HL-60 (cell line): Measurements from ENCODE around the gene CYP27A1.

Experiments used
- POLR2AphosphoS5 ChIP-seq: IDR thresholded peaks from 2 replicates; pipeline ENCODE4 v1.6.1; 2012; ENCODE audit warnings: low read depth
- TF ChIP-seq, protein P1 (sequence below): IDR thresholded peaks from one replicate; pipeline ENCODE4 v1.5.1; 2011; ENCODE audit warnings: low read length, control low read depth, inconsistent platforms; ENCODE audit not compliant: insufficient read depth

DNA sequence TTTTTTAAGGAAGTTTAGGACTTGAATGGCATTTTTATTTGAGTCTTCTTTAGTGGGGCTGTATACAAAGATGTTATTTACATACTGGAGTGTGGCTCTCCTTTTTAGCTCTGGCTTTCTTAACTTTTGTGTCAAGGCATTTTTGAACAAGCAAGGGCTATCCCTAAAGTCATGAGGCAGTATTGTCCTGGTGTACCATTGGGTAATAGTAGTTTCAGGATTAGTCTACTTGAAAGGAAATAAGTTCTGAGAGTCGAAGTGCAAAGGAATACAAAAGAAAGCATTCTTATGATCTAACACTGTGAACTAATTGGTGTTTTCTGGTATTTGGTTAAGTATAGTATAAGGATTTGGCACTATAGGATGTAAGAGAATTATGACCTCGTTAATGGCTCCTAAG lies 1.9 kb upstream of the CYP27A1 start:
- TF ChIP-seq, protein P1, sequence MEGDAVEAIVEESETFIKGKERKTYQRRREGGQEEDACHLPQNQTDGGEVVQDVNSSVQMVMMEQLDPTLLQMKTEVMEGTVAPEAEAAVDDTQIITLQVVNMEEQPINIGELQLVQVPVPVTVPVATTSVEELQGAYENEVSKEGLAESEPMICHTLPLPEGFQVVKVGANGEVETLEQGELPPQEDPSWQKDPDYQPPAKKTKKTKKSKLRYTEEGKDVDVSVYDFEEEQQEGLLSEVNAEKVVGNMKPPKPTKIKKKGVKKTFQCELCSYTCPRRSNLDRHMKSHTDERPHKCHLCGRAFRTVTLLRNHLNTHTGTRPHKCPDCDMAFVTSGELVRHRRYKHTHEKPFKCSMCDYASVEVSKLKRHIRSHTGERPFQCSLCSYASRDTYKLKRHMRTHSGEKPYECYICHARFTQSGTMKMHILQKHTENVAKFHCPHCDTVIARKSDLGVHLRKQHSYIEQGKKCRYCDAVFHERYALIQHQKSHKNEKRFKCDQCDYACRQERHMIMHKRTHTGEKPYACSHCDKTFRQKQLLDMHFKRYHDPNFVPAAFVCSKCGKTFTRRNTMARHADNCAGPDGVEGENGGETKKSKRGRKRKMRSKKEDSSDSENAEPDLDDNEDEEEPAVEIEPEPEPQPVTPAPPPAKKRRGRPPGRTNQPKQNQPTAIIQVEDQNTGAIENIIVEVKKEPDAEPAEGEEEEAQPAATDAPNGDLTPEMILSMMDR, result no peak
- TF ChIP-seq POLR2AphosphoS5, result no peak
